ENCODE results near the gene AOPEP. TPM values are rescaled to one million over a fixed set of nuclear protein-coding genes. Genes with fewer than 3 reads are reported as not detected.
A peak's percentile ranks its signal among the peaks of the same experiment; 100 is the strongest.

Gene AOPEP
- total RNA-seq, 1 donor from 2014 or later, result 22.1 TPM

DNA sequence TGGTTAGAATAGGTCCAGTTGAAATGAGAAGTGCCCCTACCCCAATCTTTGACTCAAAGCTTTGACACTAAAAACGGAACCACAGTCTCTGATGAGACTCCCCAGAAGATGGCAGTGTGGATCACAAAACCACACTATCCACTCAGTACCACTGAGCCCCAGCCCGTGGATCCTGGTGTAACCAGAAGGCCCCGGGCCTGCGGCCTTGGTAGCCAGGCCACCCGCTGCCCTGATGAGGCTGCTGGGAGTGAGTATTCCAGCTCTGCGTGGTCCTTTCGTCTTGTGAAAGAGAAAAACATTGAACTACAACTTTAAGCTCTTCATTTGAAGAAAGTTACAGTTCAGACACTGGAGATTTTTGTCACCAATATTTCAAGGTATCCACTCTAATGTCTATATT is 45.0 kb upstream of the AOPEP start:
- Mint-ChIP-seq H3K27ac (ENCODE audit: unreplicated experiment) (no peak overlapping the region), H3K36me3 (ENCODE audit: low read depth, unreplicated experiment) (no peaks in the 10 kb centered on the region), H3K9me3 (ENCODE audit: unreplicated experiment) (no peaks in the 10 kb centered on the region), H3K27me3 (ENCODE audit: unreplicated experiment) (peaks cover 2% of the 10 kb centered on the region), H3K4me3 (ENCODE audit: unreplicated experiment) (no peak overlapping the region), H3K4me1 (ENCODE audit: unreplicated experiment) (peaks cover 6% of the 10 kb centered on the region)
- TF ChIP-seq, protein P1, sequence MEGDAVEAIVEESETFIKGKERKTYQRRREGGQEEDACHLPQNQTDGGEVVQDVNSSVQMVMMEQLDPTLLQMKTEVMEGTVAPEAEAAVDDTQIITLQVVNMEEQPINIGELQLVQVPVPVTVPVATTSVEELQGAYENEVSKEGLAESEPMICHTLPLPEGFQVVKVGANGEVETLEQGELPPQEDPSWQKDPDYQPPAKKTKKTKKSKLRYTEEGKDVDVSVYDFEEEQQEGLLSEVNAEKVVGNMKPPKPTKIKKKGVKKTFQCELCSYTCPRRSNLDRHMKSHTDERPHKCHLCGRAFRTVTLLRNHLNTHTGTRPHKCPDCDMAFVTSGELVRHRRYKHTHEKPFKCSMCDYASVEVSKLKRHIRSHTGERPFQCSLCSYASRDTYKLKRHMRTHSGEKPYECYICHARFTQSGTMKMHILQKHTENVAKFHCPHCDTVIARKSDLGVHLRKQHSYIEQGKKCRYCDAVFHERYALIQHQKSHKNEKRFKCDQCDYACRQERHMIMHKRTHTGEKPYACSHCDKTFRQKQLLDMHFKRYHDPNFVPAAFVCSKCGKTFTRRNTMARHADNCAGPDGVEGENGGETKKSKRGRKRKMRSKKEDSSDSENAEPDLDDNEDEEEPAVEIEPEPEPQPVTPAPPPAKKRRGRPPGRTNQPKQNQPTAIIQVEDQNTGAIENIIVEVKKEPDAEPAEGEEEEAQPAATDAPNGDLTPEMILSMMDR (IDR thresholded peaks at IDR 0.05; ENCODE audit: unreplicated experiment), result peak; percentile 38
- DNase-seq (ENCODE audit: low spot score), result peak; percentile 68

DNA sequence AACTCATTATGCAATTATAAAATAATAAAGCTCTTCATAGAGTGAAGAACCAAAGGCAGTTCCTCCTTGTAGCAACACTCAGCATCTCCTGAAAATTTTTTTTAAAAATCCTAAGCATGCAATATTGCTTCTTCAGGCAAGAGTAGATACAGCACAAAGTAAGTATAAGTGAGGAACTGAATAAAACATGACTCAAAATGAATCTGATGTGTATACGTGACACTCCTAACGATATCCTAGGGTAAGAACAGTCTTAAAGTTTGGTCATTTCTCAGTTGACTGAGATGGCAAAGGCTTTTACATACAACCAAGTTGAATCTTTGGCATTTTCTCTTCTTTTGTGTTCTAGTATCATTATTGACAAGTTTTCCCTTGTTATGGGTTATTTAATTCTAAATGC is 41.1 kb upstream of the AOPEP start:
- Mint-ChIP-seq H3K27ac (ENCODE audit: unreplicated experiment) (no peak overlapping the region), H3K4me1 (ENCODE audit: unreplicated experiment) (no peaks in the 10 kb centered on the region), H3K4me3 (ENCODE audit: unreplicated experiment) (no peak overlapping the region), H3K27me3 (ENCODE audit: unreplicated experiment) (peaks cover 2% of the 10 kb centered on the region), H3K36me3 (ENCODE audit: low read depth, unreplicated experiment) (no peaks in the 10 kb centered on the region), H3K9me3 (ENCODE audit: unreplicated experiment) (no peaks in the 10 kb centered on the region)
- TF ChIP-seq, protein P1 (IDR thresholded peaks at IDR 0.05; ENCODE audit: unreplicated experiment), result no peak
- DNase-seq (ENCODE audit: low spot score), result no peak

DNA sequence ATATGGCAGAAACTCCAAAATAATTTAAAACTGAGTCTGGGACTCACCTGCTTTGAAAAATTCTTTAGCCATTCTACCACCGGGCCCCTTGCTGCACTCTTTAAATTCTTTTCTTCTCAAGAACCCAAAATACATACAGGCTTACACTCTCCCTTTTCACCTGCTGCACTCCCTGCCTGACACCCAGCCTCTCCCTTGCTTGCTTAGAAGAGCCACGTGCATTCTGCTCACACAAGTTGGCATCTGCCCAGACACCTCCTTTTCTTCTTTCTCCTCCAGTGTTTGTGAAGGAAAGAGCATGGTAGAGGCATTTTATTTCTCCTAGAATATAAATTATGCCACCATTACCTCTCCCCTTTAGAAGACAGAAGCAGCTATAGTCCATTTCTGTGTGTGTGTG is 39.0 kb upstream of the AOPEP start:
- no peak for DNase-seq (ENCODE audit: low spot score)
- no peaks in the 10 kb centered on the region for H3K9me3 Mint-ChIP-seq (ENCODE audit: unreplicated experiment)
- peaks cover 3% of the 10 kb centered on the region for H3K27me3 Mint-ChIP-seq (ENCODE audit: unreplicated experiment)
- H3K4me3 Mint-ChIP-seq (ENCODE audit: unreplicated experiment), result no peak overlapping the region
- H3K27ac Mint-ChIP-seq (ENCODE audit: unreplicated experiment), result no peak overlapping the region
- TF ChIP-seq, protein P1 (IDR thresholded peaks at IDR 0.05; ENCODE audit: unreplicated experiment), result no peak
- H3K36me3 Mint-ChIP-seq (ENCODE audit: low read depth, unreplicated experiment), result no peaks in the 10 kb centered on the region
- H3K4me1 Mint-ChIP-seq (ENCODE audit: unreplicated experiment), result no peaks in the 10 kb centered on the region

DNA sequence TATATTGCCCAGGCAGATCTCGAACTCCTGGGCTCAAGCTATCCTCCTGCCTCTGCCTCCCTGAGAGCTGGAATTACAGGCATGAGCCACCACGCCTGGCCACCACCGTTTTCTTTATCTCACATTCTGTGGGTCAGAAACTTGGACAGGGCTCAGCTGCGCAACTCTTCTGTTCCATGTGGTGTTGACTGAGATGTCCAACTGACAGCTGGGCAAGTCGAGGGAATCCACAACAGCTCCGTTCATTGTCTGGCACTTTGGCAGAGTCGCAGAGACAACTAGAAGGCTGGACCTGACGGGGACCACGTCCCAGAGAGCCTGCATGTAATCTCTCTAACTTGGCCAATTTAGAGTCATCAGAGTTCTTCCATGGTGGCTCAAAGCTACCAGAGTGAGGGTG is 36.2 kb upstream of the AOPEP start:
- H3K27me3 Mint-ChIP-seq (ENCODE audit: unreplicated experiment), result peaks cover 3% of the 10 kb centered on the region
- no peaks in the 10 kb centered on the region for H3K36me3 Mint-ChIP-seq (ENCODE audit: low read depth, unreplicated experiment)
- no peak overlapping the region for H3K4me3 Mint-ChIP-seq (ENCODE audit: unreplicated experiment)
- DNase-seq (ENCODE audit: low spot score), result no peak
- TF ChIP-seq, protein P1 (IDR thresholded peaks at IDR 0.05; ENCODE audit: unreplicated experiment), result no peak
- no peak overlapping the region for H3K27ac Mint-ChIP-seq (ENCODE audit: unreplicated experiment)
- H3K9me3 Mint-ChIP-seq (ENCODE audit: unreplicated experiment), result no peaks in the 10 kb centered on the region
- H3K4me1 Mint-ChIP-seq (ENCODE audit: unreplicated experiment), result no peaks in the 10 kb centered on the region

DNA sequence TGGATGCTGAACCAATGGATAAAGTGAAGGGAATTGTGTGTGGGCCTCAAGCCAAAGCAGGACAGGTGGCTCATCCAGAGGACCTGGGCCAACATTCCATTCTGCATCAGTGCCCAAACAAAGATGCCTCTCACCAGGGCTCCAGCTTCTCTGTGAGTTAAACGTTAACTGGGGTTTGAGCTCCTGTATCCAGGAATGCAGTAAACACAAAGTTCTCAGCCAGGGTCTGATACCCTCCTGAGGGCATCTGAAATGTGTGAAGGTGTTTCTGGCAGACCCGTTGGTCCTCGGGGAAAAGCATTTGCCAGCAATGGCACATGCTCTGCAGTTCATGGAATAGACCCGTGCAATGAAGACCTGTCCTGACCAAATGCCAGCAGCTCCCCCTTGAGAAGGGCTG is 33.9 kb upstream of the AOPEP start:
- Mint-ChIP-seq H3K4me3 (ENCODE audit: unreplicated experiment) (no peak overlapping the region), H3K9me3 (ENCODE audit: unreplicated experiment) (no peaks in the 10 kb centered on the region), H3K27me3 (ENCODE audit: unreplicated experiment) (peaks cover 5% of the 10 kb centered on the region), H3K27ac (ENCODE audit: unreplicated experiment) (no peak overlapping the region), H3K36me3 (ENCODE audit: low read depth, unreplicated experiment) (no peaks in the 10 kb centered on the region), H3K4me1 (ENCODE audit: unreplicated experiment) (no peaks in the 10 kb centered on the region)
- DNase-seq (ENCODE audit: low spot score), result no peak
- TF ChIP-seq, protein P1 (IDR thresholded peaks at IDR 0.05; ENCODE audit: unreplicated experiment), result no peak
